ENCODE measurements around the gene DMGDH.

Gene DMGDH

GRCh38 chr5:79059674-79060073 lies 9.8 kb downstream of the DMGDH start:
- no peak for DNase-seq

GRCh38 chr5:79056847-79057246 lies 12.6 kb downstream of the DMGDH start:
- DNase-seq: no peak

GRCh38 chr5:79055017-79055416 lies 14.5 kb downstream of the DMGDH start:
- DNase-seq: no peak

- DNase-seq: no peak
These were observed 16.2 kb downstream of the DMGDH start for GRCh38 chr5:79053321-79053720.

GRCh38 chr5:79050498-79050897 lies 19.0 kb downstream of the DMGDH start:
- no peak for DNase-seq

- no peak for DNase-seq
These were observed 21.0 kb downstream of the DMGDH start for GRCh38 chr5:79048437-79048836.

GRCh38 chr5:79047199-79047598 lies 22.3 kb downstream of the DMGDH start:
- no peak for DNase-seq

GRCh38 chr5:79042188-79042587 lies 27.3 kb downstream of the DMGDH start:
- DNase-seq: no peak

GRCh38 chr5:79036769-79037168 lies 32.7 kb downstream of the DMGDH start:
- DNase-seq: no peak

- no peak for DNase-seq
These were observed 34.2 kb downstream of the DMGDH start for GRCh38 chr5:79035237-79035636.

GRCh38 chr5:79032782-79033181 lies 36.7 kb downstream of the DMGDH start:
- no peak for DNase-seq

GRCh38 chr5:79032031-79032695 lies 37.3 kb downstream of the DMGDH start:
- no peak for DNase-seq

GRCh38 chr5:79031485-79031867 lies 38.0 kb downstream of the DMGDH start:
- DNase-seq: no peak

- DNase-seq: no peak
These were observed 38.6 kb downstream of the DMGDH start for GRCh38 chr5:79030663-79031484.

GRCh38 chr5:79025054-79025472 lies 44.4 kb downstream of the DMGDH start:
- peak; percentile 74 for DNase-seq

GRCh38 chr5:79023947-79024346 lies 45.5 kb downstream of the DMGDH start:
- no peak for DNase-seq

- peak; percentile 48 for DNase-seq
These were observed 46.1 kb downstream of the DMGDH start for GRCh38 chr5:79023348-79023747.

- no peak for DNase-seq
These were observed 46.7 kb downstream of the DMGDH start for GRCh38 chr5:79022771-79023170.

- DNase-seq: peak; percentile 10
These were observed 47.7 kb downstream of the DMGDH start for GRCh38 chr5:79021753-79022152.

- DNase-seq: peak; percentile 54
These were observed 48.5 kb downstream of the DMGDH start for GRCh38 chr5:79020861-79021561.

GRCh38 chr5:79014631-79015030 lies 54.8 kb downstream of the DMGDH start:
- DNase-seq: no peak

GRCh38 chr5:79011869-79012268 lies 57.6 kb downstream of the DMGDH start:
- DNase-seq: no peak

GRCh38 chr5:79011219-79011836 lies 58.1 kb downstream of the DMGDH start:
- no peak for DNase-seq
